NCI-H146 treated with DMSO at 0.1 percent for 48 hours (cell line): ENCODE results near the gene ALG12.

ENCODE experiments used
- DNase-seq: peaks from one replicate; lab custom pipeline; 2025; ENCODE audit not compliant: unreplicated experiment; lab: John Stamatoyannopoulos, UW

The ALG12 gene

GRCh38 chr22:49913446-49913845 is 4.8 kb downstream of the ALG12 start:
- no peak for DNase-seq

GRCh38 chr22:49913026-49913425 is 5.2 kb downstream of the ALG12 start:
- DNase-seq, result no peak

DNA sequence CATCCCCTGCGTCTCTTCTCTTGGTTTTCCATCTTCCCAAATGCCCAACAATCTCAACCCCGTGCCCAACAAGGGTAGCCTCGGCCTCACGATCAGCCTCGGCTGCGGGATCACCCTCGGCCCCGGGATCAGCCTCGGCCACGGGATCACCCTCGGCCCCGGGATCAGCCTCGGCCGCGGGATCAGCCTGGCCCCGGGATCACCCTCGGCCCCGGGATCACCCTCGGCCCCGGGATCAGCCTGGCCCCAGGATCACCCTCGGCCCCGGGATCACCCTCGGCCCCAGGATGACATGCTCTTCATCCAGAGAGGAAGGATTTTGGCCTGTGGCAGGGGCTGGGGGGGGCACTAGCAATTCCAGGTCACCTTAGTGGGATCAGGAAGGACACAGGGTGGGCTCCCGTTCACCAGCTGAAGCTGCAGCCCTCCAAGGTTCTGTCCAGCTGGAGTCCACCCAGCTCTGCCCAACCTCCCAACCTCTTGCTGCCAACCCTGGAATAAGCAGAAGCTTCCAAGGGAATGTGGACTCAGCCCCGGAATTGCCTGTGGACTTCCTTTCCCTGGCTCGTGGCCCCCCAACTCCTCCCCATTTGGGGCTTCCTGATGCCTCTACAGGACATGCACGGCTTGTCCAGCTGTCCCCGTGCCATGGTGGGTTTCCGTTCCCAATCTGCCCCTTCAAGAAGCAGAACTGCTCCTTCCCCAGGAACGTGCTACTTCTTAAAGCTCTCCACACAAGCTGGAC is 6.2 kb downstream of the ALG12 start:
- DNase-seq, result no peak

- no peak for DNase-seq
These were observed 7.7 kb downstream of the ALG12 start for GRCh38 chr22:49910229-49911155.

GRCh38 chr22:49909476-49910205 is 8.6 kb downstream of the ALG12 start:
- no peak for DNase-seq

DNA sequence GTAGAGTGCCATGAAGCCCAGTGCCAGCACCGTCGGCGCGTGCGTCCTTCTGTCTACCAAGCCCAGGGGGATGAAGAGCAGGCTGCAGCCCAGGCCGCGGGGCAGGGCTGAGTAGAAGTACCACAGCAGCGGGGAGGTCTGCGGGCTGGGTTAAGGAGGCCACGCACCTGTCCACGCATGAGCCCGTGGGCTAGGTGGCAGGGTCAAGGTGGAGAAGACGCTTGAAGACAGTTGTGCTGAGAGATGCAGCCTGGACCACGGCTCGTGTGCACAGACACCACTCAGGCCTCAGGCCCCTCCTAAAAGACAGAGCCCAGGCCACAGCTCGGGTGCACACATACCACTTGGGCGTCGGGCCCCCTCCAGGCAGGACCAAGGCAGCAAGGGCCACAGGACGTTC is 10.4 kb downstream of the ALG12 start:
- DNase-seq, result no peak

GRCh38 chr22:49906799-49907290 is 11.4 kb downstream of the ALG12 start:
- DNase-seq, result no peak

DNA sequence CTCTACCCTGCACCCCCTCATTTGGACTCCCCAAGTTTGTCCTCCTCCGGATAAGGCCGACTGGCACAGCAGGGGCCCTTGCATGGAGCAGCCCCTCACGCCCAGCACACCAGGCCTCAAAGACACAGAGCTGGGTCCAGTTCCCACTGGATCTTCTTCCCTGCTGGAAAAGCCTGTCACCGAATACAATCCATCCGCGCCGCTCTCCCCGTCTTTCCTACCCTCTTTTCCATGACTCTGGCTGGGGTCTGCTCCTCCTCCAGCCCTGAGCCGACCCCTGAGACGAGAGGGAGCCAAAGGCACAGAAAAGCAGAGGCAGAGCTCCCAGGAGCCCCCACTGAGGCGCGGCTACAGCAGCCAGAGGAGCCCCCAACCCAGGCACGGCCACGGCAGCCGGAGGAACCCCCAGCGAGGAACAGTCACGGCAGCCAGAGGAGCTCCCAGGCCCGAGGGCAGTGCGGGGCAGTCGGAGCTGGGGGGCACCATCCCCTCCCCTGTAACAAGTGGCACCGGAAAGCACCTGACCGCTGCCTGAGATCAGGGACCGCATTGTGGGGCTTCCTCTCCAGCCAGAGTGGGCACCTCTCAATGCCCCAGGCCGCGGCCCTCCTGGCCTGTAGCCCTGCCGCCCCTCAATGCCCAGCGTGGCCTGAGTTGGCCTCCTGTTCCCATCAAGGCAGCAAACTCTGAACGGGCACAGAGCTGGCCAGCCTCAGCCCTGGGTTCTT is 12.0 kb downstream of the ALG12 start:
- no peak for DNase-seq

- no peak for DNase-seq
These were observed 12.8 kb downstream of the ALG12 start for GRCh38 chr22:49905465-49905864.

GRCh38 chr22:49904040-49904369 is 14.2 kb downstream of the ALG12 start:
- no peak for DNase-seq

DNA sequence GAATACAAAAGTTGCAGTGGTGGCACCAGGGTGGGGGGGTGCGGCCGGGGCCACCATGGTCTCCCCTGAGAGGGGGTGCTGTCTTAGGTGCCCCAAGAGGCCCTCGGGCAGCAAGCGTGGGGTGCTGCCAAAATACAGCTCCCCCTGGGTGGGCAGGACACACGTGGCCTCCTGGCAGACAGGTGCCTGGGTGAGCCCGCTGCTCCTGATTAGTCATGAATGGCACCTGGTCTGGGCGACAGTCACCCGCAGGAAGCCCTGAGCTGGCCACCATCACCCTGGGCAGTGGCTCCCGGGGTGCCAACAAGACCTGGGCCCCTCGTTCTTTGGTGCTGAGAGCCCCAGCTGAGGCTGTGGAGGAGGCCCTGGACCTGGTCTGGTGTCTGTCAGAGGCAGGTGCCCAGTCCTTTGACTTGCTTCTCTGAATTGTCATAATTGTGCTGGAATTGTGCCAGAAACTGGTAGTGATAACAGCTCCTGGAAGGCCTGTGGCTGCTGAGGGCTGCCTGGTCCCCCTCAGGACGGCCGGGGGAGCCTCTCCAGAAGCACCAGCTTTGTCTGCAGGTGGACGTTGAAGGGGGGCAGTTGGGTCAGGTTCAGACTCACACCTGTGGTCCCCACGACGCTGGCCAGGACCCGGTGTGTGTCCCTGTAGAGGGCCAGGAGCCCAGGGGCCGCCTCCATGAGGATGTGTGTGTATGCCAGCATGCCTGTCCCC is 14.8 kb downstream of the ALG12 start:
- peak; percentile 28 for DNase-seq

DNA sequence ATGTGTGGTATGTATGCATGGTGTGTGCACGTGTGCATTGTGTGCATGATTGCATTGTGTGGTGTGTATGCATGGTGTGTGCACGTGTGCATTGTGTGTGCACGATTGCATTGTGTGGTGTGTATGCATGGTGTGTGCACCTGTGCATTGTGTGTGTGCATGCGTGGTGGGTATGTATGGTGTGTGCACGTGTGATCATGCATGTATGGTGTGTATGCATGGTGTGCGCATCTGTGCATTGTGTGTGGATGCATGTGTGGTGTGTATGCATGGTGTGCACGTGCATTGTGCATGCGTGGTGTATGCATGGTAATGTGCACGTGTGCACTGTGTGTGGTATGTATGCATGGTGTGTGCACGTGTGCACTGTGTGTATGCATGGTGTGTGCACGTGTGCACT is 16.8 kb downstream of the ALG12 start:
- DNase-seq, result no peak

GRCh38 chr22:49900441-49901230 is 17.6 kb downstream of the ALG12 start:
- DNase-seq, result no peak

DNA sequence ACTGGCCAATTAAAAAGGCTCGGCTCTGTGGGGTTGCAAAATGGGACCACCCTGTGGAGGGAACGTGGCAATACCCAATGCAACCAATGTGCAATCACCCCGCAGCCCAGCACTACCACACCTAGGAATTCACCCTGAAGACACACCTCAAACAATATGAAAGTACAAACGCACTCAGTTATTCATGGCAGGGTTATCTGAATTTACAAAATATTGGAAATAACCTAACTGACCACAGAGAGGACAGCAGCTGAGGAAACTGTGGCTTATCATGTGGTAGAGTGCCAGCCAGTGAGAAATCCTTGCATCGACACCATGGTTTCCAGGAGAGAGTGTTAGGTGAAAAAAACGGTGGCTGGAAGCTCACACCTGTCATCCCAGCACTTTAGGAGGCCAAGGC is 18.7 kb downstream of the ALG12 start:
- no peak for DNase-seq

DNA sequence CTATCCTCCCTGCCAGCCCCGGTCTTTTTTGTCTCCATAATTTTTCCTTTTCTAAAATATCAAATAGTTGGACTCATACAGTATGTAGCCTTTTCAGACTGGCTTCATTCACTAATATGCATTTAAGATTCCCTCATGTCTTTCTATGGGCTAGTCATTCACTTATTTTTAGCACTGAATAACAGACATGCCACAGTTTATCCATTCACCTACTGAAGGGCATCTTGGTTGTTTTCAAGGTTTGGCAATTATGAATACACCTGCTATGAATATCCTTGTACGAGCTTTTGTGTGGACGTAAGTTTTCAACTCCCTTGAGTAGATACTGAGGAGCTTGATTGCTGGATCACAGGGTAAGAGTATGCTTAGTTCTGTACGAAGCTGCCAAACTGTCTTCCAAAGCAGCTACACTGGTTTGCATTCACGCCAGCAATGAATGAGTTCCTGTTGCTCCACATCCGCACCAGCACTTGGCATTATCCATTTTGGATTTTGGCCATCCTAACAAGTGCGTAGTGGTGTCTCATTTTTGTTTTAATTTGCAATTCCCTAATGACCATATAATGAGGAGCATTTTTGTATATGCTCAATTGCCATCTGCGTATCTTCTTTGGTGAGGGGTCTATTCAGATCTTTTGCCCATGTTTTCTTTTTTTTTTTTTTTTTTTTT is 21.1 kb downstream of the ALG12 start:
- no peak for DNase-seq

DNA sequence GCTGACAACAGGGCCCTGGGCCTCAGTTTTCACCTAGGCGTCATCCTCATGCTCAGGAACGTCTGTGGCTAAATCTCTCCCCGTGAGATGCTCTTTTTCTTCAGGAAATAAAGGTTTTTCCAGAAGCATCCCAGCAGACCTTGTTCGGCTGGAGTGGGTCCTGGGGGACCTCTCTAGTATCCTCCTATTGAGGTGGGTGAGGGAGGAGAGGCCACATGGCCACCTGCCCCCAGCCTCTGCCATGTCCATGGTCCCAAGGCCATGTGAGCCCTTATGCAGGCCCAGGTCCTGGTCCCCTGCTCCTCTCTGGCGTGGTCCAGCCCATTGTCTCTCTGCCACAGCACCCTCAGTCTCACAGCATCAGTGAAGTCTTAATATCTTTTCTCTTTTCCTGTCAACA is 22.0 kb downstream of the ALG12 start:
- DNase-seq, result no peak

- no peak for DNase-seq
These were observed 23.8 kb downstream of the ALG12 start for GRCh38 chr22:49894322-49895054.

DNA sequence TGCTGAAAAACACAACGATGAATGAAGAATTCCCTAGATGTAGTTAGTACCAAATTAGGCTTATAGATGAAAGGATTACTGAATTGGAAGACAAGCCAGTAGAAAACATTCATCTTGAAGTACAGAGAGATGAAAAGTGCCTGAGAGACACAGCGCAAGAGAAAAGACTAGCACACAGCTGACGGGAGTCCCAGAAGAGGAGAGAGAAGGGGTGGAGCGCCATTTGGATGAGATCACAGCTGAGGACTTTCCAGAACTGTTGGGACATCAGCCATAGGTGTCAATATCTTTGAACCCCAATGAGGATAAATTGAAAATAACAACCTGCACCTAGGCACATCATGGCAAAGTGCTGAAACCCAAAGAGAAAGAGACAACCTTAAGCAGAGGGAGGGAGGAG is 25.2 kb downstream of the ALG12 start:
- DNase-seq, result no peak
